Ascending aorta (tissue), 2 donors: ENCODE results near the gene STYX. TPM values are rescaled to one million over a fixed set of nuclear protein-coding genes. Genes with fewer than 3 reads are reported as not detected.
"Not testable (repeated sequence)": the region's sequence is repeated elsewhere in the genome, so short reads cannot be mapped to it uniquely, and the experiment has no call there.

Experiments used
- DNase-seq, 2 donors: peaks; one replicate each; pipeline ENCODE4 v3.0.0-alpha.2; 2019; ENCODE audit warnings: low spot score in 2 of 2
- H3K27ac ChIP-seq, 2 donors: fragments of 200-600 bp; sonication (generic); one replicate each; pipeline ENCODE4 v1.5.1; 2016 to 2017; ENCODE audit warnings: mild to moderate bottlenecking in 1 of 2
- H3K27me3 ChIP-seq: fragments of 200-600 bp; sonication (generic); one replicate; pipeline ENCODE4 v1.5.1; 2017
- H3K36me3 ChIP-seq, 2 donors: fragments of 200-600 bp; sonication (generic); one replicate each; pipeline ENCODE4 v1.5.1; 2016
- H3K4me1 ChIP-seq, 2 donors: fragments of 200-600 bp; sonication (generic); one replicate each; pipeline ENCODE4 v1.5.1; 2016 to 2017; ENCODE audit warnings: mild to moderate bottlenecking in 1 of 2
- H3K4me3 ChIP-seq, 2 donors: fragments of 200-600 bp; sonication (generic); one replicate each; pipeline ENCODE4 v1.5.1; 2016 to 2017; ENCODE audit warnings: mild to moderate bottlenecking in 1 of 2
- H3K9me3 ChIP-seq, 2 donors: fragments of 200-600 bp; sonication (generic); one replicate each; pipeline ENCODE4 v1.5.1; 2016
- intact Hi-C: fragments of 100-400 bp; cut with DNase I; formaldehyde crosslinking; loops from one replicate; pipeline ENCODE4 v1.15.1; 2023
- total RNA-seq: library from RNA; depleted of rRNA; stranded (reverse); fragments of >200 nt; gene quantifications from one replicate; pipeline ENCODE4 v1.1.0, GENCODE V29; 2016
- TF ChIP-seq, protein P1 (sequence below), 3 experiments: fragments of 200-600 bp in 2 of 3; fragments of 450-650 bp in 1 of 3; sonication (generic) in 2 of 3; IDR thresholded peaks; one replicate each; pipeline ENCODE4 v1.5.1; 2016 to 2019; ENCODE audit warnings: antibody characterized with exemption in 3 of 3, mild to moderate bottlenecking in 1 of 3, moderate library complexity in 1 of 3

Gene STYX
- total RNA-seq, 1 donor from 2014 or later = 5.2 TPM

- H3K9me3 ChIP-seq = no peaks in the 10 kb centered on the region
- H3K27ac ChIP-seq = no peak overlapping the region
- no peak for DNase-seq
- no peak overlapping the region for H3K4me3 ChIP-seq
- no peaks in the 10 kb centered on the region for H3K27me3 ChIP-seq
- TF ChIP-seq, protein P1, sequence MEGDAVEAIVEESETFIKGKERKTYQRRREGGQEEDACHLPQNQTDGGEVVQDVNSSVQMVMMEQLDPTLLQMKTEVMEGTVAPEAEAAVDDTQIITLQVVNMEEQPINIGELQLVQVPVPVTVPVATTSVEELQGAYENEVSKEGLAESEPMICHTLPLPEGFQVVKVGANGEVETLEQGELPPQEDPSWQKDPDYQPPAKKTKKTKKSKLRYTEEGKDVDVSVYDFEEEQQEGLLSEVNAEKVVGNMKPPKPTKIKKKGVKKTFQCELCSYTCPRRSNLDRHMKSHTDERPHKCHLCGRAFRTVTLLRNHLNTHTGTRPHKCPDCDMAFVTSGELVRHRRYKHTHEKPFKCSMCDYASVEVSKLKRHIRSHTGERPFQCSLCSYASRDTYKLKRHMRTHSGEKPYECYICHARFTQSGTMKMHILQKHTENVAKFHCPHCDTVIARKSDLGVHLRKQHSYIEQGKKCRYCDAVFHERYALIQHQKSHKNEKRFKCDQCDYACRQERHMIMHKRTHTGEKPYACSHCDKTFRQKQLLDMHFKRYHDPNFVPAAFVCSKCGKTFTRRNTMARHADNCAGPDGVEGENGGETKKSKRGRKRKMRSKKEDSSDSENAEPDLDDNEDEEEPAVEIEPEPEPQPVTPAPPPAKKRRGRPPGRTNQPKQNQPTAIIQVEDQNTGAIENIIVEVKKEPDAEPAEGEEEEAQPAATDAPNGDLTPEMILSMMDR (IDR thresholded peaks at IDR 0.05) = no peak
- peaks cover 7 to 15% of the 10 kb centered on the region in 2 donors for H3K4me1 ChIP-seq
- H3K36me3 ChIP-seq = peaks cover 51 to 71% of the 10 kb centered on the region in 2 donors
- intact Hi-C loops = no loop called here
Observed at GRCh38 chr14:52711666-52712065, 18.3 kb upstream of the STYX start.

GRCh38 chr14:52716155-52716554 lies 13.8 kb upstream of the STYX start:
- Histone ChIP-seq H3K9me3 (no peaks in the 10 kb centered on the region), H3K36me3 (peaks cover 80 to 93% of the 10 kb centered on the region in 2 donors), H3K27ac (no peak overlapping the region), H3K27me3 (no peaks in the 10 kb centered on the region), H3K4me3 (no peak overlapping the region), H3K4me1 (no peaks in the 10 kb centered on the region)
- intact Hi-C loops = no loop called here
- TF ChIP-seq, protein P1 (IDR thresholded peaks at IDR 0.05) = no peak
- DNase-seq = no peak

DNA sequence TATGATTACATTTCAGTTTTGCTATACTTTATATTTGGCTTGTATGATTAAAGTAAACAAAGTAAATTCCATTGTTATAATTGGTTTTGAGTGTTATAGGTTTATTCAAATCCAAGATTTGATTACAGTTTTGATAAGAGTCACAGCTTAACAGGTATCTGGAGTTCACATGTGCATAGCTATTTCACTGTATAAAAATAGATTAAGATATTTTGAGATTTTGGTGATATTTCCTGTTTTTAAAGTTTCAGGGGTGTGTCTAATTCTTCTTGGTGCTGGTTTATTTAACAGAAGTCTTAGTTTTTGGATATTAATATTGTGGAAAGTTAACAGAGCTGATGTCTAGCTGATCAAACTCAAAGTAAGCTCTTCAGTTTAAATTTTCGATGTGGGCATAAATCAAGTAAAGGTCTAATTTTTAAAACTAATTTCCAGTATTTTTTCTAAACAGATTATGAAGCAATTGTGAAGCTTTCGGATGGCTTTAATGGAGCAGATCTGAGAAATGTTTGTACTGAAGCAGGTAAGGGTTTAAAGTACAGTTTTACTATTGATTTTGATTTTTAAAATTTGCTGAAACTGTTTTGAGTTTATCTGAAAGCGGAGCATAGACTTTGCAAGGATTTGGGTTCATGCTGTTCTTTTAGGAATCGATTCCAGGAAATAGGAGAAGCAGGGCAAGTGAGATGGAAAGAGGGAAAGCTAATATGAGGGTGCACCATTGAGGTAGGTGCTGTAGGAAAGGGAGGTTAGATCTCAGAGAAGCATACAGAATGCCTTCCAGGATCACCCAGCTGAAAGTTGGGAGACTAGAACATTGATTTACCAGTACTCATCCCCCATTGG lies 6.2 kb upstream of the STYX start:
- Histone ChIP-seq H3K27me3 (no peaks in the 10 kb centered on the region), H3K36me3 (peaks cover 39 to 81% of the 10 kb centered on the region in 2 donors), H3K9me3 (no peaks in the 10 kb centered on the region), H3K4me3 (no peak overlapping the region), H3K4me1 (no peaks in the 10 kb centered on the region), H3K27ac (no peak overlapping the region)
- DNase-seq = no peak
- intact Hi-C loops = no loop called here
- TF ChIP-seq, protein P1 (IDR thresholded peaks at IDR 0.05) = no peak

GRCh38 chr14:52724360-52724644 lies 5.7 kb upstream of the STYX start:
- H3K36me3 ChIP-seq = peaks cover 33 to 76% of the 10 kb centered on the region in 2 donors
- intact Hi-C loops = no loop called here

DNA sequence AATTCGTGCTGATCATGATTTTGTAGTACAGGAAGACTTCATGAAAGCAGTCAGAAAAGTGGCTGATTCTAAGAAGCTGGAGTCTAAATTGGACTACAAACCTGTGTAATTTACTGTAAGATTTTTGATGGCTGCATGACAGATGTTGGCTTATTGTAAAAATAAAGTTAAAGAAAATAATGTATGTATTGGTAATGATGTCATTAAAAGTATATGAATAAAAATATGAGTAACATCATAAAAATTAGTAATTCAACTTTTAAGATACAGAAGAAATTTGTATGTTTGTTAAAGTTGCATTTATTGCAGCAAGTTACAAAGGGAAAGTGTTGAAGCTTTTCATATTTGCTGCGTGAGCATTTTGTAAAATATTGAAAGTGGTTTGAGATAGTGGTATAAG lies 2.5 kb upstream of the STYX start:
- H3K9me3 ChIP-seq, H3K4me1 ChIP-seq, H3K4me3 ChIP-seq, H3K27ac ChIP-seq, intact Hi-C loops, H3K27me3 ChIP-seq, DNase-seq: not testable (repeated sequence)
- H3K36me3 ChIP-seq = peaks cover 6 to 46% of the 10 kb centered on the region in 2 donors

More at GRCh38 chr14:52724360-52724644, 5.7 kb upstream of the STYX start:
- Histone ChIP-seq H3K27ac (no peak overlapping the region), H3K4me1 (no peaks in the 10 kb centered on the region), H3K9me3 (no peaks in the 10 kb centered on the region), H3K4me3 (no peak overlapping the region), H3K27me3 (no peaks in the 10 kb centered on the region)
- no peak for DNase-seq
- TF ChIP-seq, protein P1 (IDR thresholded peaks at IDR 0.05) = no peak

- Histone ChIP-seq H3K36me3 (peaks cover 0 to 31% of the 10 kb centered on the region in 2 donors), H3K27ac (peak overlapping the region; percentile 85 to 93)
- DNase-seq, H3K9me3 ChIP-seq, intact Hi-C loops, H3K4me1 ChIP-seq, H3K4me3 ChIP-seq, H3K27me3 ChIP-seq: not testable (repeated sequence)
Observed at GRCh38 chr14:52729035-52729434, 931 bp upstream of the STYX start.
